KG1 (cell line): Measurements from ENCODE around the gene MASP2.
A peak's percentile ranks its signal among the peaks of the same experiment; 100 is the strongest.
"Not testable (repeated sequence)": the region's sequence is repeated elsewhere in the genome, so short reads cannot be mapped to it uniquely, and the experiment has no call there.

ENCODE experiments used
- DNase-seq: peaks from one replicate; lab custom pipeline; 2025; lab: John Stamatoyannopoulos, UW

The MASP2 gene

GRCh38 chr1:11037740-11038182 lies 9.3 kb downstream of the MASP2 start:
- peak; percentile 72 for DNase-seq

DNA sequence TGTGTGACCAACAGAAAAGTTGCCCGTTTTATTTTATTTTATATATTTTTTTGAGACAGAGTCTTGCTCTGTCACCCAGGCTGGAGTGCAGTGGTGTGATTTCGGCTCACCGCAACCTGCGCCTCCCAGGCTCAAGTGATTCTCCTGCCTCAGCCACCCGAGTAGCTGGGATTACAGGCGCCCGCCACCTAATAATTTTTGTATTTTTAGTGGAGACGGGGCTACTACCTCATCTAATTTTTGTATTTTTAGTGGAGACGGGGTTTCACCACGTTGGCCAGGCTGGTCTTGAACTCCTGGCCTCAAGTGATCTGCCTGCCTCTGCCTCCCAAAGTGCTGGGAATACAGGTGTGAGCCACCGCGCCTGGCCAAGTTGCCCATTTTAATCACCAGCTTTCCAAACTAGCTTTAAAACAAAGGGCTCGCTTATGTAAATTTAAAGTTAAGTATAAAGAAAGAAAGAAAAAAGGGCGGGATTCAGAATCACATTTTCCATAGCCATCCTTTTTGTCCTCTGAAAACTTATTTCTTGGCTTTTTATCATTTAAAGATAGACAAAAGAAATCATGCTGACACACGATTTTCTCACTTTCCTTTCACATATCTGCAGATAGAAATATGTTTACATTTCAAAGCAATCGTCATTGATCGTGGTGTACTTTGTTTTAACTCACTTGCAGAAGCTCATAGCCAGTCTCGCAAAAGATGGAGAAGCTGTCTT lies 9.9 kb downstream of the MASP2 start:
- not testable (repeated sequence) for DNase-seq

GRCh38 chr1:11031624-11032262 lies 15.3 kb downstream of the MASP2 start:
- DNase-seq: no peak

DNA sequence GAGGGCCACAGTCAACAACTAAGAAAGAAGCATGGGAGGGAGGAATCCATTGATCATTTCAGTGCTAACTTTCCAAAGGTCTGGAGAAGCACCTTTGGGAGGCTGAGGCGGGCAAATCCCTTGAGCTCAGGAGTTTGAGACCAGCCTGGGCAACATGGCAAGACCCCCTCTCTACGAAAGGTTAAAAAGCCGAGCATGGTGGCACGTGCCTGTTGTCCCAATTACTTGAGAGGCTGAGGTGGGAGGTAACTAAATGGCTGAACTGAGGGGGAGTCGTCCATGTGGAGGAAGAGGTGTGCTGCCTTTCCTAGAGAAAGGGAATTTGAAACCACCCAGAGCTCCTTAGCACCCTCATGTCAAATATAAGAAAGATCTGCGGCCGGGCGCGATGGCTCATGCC lies 16.2 kb downstream of the MASP2 start:
- DNase-seq: no peak

GRCh38 chr1:11028018-11028417 lies 19.0 kb downstream of the MASP2 start:
- DNase-seq: no peak

DNA sequence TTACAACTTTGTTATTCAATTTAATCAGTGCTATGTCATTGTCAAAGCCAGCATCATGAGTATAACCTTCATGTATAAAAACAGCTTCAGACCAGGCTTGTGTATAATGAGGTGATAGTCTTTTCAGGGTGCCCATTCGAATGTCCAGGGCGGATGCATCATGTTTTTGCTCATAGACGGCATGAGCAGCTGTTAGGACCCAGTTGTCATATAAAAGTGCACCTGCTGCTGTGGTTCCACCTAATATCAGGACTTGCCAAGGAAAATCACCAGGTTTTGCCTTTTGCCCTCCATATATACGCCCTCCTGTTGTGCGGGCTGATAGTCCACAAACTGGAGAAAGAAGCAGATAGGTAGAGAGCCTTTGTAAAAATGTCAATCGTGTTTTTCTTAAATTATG lies 19.7 kb downstream of the MASP2 start:
- no peak for DNase-seq

DNA sequence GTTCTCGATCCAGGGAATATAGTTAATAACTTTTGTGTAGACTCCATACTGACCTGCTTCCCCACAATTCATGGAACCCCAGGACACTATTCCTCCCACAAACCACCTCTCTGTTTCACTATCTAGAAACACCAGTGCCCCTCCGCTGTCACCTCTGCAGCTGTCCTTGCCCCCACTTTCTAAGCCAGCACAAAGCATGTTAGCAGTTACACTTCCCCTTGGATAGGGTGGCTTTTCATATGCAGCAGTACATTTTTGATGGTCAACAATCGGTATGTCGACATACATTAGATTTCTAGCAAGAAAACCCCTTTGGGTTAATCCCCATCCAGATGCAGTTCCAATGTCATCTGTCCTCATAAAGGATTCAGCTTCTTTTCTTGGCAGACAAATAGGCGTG lies 20.1 kb downstream of the MASP2 start:
- no peak for DNase-seq

DNA sequence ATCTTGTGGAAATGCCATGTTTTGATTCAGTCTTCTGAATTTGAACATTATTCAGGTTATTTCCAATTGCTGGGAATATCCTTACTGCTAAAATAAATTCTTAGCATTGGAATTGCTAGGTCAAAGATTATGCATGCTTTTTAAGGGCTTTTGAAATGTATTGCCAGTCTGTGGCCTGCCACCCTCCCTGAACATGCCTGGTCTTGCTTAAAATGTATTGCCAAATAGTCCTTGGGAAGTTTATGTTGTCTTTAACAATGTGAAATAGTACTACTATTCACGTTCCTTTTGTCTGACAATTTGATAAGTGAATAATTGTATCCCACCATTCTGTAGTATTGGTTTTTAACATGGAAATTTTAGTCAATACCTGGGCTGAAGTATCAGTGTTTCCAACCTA lies 21.0 kb downstream of the MASP2 start:
- DNase-seq: no peak

- DNase-seq: no peak
Measured at GRCh38 chr1:11025618-11026017, 21.4 kb downstream of the MASP2 start.

- DNase-seq: no peak
Measured at GRCh38 chr1:11024874-11025203, 22.2 kb downstream of the MASP2 start.

DNA sequence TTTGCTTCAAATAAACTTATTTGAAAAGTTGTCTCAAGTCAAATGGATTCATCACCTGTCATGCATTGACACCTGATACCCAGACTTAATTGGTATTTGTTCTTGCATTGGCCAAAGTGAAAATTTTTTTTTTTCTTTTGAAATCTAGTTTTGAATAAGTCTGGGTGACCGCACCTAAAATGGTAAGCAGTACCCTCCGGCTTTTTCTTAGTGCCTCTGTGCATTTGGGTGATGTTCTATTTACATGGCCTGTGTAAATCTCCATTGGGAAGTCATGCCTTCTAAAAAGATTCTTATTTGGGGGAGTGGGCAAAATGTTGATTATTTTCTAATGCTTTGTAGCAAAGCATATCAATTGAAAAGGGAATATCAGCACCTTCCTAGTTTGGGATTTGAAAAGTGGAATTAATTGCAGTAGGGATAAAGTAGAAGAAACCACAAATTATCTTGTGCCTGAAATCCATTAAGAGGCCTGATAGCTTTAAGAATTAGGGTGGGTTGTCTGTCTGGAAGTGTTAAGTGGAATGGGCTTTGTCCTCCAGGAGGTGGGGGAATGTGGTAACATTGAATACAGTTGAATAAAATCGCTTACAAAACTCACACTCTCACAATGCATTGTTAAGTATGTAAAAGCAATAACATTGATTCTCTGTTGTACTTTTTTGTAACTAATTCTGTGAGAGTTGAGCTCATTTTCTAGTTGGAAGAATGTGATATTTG lies 22.7 kb downstream of the MASP2 start:
- no peak for DNase-seq

GRCh38 chr1:11023201-11023600 lies 23.8 kb downstream of the MASP2 start:
- no peak for DNase-seq

DNA sequence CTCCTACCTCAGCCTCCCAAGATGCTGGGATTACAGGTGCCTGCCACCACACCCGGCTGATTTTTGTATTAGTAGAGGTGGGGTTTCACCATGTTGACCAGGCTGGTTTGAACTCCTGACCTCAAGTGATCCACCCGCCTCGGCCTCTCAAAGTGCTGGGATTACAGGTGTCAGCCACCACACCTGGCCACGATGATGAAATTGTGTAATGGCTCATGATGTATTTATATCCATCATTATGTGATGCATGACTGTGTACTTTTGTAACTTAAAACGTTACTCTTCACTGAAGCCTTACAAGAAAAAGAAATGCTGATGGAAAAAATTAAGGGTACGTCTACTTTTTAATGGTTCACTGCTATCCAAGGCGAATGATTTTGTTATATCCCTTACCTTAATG lies 27.1 kb downstream of the MASP2 start:
- DNase-seq: no peak

DNA sequence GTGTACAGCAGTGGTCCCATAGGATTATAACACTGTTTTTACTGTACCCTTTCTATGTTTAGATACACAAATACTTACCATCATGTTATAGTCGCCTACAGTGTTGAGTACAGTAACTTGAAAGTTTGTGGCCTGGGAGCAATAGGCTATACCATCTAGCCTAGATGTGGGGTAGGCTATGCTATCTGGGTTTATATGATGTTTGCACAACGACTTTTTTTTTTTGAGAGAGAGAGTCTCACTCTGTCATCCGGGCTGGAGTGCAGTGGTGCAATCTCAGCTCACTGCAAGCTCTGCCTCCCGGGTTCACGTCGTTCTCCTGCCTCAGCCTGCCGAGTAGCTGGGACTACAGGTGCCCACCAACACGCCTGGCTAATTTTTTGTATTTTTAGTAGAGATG lies 27.7 kb downstream of the MASP2 start:
- not testable (repeated sequence) for DNase-seq

GRCh38 chr1:11013160-11013531 lies 33.9 kb downstream of the MASP2 start:
- DNase-seq: no peak

DNA sequence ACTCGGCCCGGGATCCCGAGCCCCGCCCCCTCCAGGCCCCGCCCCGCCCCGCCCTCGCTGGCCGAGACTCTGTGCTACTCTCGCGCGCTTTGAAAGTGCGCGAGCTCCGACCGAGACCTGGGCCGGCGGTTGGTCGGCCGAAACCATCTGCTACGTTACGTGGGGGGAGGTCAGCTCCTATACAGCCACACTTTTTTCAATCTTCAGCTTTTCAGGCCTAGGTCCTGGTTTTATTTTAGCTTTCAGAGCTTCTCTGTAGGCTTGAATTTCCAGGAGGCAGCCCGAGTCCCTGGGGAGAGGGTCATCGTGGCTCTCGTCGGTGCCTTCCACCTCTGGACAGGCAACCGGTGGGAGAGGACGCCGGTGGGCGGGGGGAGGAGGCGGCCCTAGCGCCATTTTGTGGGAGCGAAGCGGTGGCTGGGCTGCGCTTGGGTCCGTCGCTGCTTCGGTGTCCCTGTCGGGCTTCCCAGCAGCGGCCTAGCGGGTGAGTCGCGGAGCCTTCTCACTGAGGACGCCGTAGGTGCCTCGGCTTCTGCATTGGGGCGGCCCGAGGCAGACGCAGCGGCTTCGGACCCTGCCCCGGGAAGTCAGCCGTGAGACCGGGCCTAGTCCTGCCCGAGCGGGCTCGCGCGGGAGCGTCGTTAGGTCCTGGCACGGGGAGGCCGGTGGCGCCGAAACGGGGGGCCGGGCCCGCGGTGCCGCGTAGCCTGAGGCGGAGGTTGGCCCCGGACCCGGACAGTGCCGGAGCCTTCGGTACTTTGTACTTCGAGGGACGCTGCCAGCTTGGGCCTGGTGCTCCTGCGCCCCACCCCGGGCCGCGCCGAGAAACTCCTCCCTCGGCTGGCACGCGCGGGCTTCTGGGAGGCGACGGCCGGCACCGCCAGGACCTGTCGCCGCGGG lies 34.5 kb downstream of the MASP2 start, which contains the start of gene TARDBP:
TARDBP (plus strand) TSS at position 395 of the 900 bp plus-strand sequence. CDS start 1,074 bp downstream, outside the sequence.
- peak; percentile 96 for DNase-seq

DNA sequence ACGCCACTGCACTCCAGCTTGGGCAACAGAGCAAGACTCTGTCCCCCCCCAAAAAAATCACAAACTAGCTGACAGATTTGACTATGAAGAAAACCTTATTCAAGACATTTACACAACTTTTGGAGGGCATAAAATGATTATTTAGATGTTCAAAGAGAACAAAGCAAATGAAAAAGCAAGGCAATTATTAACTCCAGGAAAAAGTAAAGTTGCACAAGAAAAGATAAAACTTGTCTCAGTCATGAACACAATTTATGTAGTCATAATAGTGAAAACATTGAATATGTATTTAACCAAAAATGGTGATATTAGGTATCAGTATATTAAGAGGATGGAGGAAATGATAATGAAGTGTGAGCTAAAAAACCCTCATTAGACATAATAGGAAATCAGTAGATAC lies 46.5 kb downstream of the MASP2 start:
- no peak for DNase-seq

- no peak for DNase-seq
Measured at GRCh38 chr1:10996100-10996499, 50.9 kb downstream of the MASP2 start.

GRCh38 chr1:10992864-10993263 lies 54.2 kb downstream of the MASP2 start:
- DNase-seq: no peak

DNA sequence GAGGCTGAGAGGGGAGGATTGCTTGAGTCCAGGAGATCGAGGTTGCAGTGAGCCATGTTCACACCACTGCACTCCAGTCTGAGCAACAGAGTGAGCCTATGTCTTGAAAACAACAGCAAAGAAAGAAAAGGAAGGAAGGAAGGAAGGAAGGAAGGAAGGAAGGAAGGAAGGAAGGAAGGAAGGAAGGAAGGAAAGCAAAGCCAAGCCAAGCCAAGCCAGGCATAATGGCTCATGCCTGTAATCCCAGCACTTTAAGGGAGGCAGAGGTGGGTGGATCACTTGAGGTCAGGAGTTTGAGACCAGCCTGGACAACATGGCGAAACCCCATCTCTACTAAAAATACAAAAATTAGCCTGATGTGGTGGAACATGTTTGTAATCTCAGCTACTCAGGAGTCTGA lies 55.0 kb downstream of the MASP2 start:
- not testable (repeated sequence) for DNase-seq

DNA sequence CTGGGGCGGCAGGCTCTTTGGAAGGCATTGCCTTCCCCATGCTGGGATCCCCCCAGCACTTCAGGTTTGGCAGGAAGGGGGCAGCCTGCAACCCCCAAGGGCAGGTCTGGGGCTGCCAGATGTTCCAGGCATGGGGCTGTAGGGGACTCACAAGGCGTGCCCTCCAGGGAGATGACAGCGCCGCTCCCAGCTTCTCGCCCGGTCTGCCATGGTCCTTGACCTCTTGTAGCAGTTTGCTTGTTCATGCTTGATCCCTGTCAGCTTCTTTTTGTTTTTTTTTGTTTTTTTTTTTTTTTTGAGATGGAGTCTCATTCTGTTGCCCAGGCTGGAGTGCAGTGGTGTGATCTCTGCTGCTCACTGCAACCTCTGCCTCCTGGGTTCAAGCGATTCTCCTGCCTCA lies 56.2 kb downstream of the MASP2 start:
- DNase-seq: no peak

- DNase-seq: not testable (repeated sequence)
Measured at GRCh38 chr1:10989920-10990516, 57.0 kb downstream of the MASP2 start.
